GM12865 (cell line): ENCODE data around the gene LHFPL3.
A peak's percentile ranks its signal among the peaks of the same experiment; 100 is the strongest.

Source experiments
- DNase-seq: peaks from one replicate; pipeline ENCODE4 v3.0.0; 2010; ENCODE audit warnings: low read depth
- H3K4me3 ChIP-seq: 2 replicates; pipeline ENCODE4 v1.5.1; 2011; ENCODE audit warnings: mild to moderate bottlenecking, low read depth, low read length, control low read depth
- CTCF ChIP-seq: IDR thresholded peaks from 2 replicates; pipeline ENCODE4 v1.5.1; 2011; ENCODE audit warnings: low read length, control low read depth, low read depth, inconsistent platforms; ENCODE audit not compliant: insufficient read depth; ENCODE audit errors: missing control alignments

The LHFPL3 gene

GRCh38 chr7:104938741-104939390, 610.5 kb downstream of the LHFPL3 start:
- H3K4me3 ChIP-seq: no peak overlapping the region
- TF ChIP-seq CTCF: no peak
- DNase-seq: peak; percentile 47

- no peak for DNase-seq
- H3K4me3 ChIP-seq: no peak overlapping the region
- TF ChIP-seq CTCF: no peak
Observed at GRCh38 chr7:104940023-104940710, 611.8 kb downstream of the LHFPL3 start.

GRCh38 chr7:104943502-104944343, 615.3 kb downstream of the LHFPL3 start:
- TF ChIP-seq CTCF: no peak
- DNase-seq: peak; percentile 93
- H3K4me3 ChIP-seq: peak overlapping the region; percentile 27

GRCh38 chr7:104945599-104945956, 617.2 kb downstream of the LHFPL3 start:
- no peak for TF ChIP-seq CTCF
- no peak for DNase-seq
- H3K4me3 ChIP-seq: peak overlapping the region; percentile 18

GRCh38 chr7:104946338-104946737, 617.9 kb downstream of the LHFPL3 start:
- TF ChIP-seq CTCF: no peak
- no peak for DNase-seq
- H3K4me3 ChIP-seq: no peak overlapping the region

- TF ChIP-seq CTCF: no peak
- peak; percentile 48 for DNase-seq
- no peak overlapping the region for H3K4me3 ChIP-seq
Observed at GRCh38 chr7:104950006-104950405, 621.6 kb downstream of the LHFPL3 start.
